NCI-H1436 (cell line): ENCODE results near the gene MYO18B.

Source experiments
- DNase-seq: peaks from one replicate; lab custom pipeline; 2025; lab: John Stamatoyannopoulos, UW

Gene MYO18B

DNA sequence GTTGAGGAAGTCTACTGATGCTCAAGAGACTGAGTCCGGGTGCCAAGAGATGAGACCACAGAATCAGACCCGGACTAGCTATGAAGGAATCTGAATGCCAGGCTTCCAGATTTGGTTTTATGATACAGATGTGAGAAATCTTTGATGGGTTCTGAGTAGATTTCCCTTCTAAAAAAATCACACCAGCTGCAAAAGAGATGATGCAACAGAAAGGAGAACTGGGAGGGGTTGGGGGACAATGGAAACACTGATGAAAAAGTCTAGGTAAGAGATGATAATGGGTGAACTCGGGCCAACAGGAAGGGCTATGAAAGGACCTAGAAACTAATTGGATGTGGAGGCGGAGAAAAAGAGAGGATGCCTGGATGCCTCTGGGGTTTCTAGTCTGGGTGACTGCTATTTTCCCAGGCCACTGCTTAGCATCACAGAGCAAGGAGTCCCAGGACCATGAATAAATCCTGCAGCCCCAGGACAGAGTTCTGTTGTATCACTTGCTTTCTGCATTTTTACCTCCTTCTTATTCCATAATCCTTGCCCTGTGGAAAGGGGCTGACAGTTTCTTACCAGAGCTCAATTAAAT is 311.8 kb downstream of the MYO18B start:
- DNase-seq: no peak

DNA sequence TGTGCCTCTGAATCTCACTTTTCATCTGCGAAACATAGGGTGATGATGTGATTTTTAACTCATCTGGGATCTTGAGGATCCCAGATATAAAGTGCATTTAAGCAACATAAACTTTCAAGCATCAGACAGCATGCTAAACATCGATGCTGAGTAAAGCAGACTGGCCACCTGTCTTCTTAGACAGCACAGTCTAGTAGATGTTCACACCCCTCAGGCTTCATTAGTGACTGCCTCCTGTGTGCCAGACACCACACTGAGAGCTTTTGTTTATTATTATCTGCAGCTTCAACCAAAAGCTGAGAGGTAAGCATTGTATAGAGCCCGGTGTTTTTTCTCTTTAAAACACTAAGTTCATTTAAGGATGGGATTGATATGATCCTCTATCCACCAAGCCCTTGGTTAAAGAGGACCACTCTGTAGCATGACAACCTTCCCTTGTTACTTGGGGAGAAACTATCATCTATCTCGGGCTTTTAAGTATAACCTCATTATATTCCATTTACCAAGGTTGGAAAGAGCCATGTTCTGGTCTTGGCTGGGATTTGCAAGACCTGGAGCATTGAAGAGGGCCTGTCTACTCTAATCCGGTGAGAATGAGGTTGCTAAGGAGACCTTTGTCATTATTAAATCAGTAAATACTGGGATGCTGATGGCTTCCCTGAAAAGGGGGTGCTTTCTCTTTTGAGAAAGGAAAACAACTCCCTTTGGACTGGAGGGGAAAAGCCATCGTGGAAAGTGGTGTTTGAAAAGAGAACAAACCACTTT is 313.0 kb downstream of the MYO18B start:
- no peak for DNase-seq

DNA sequence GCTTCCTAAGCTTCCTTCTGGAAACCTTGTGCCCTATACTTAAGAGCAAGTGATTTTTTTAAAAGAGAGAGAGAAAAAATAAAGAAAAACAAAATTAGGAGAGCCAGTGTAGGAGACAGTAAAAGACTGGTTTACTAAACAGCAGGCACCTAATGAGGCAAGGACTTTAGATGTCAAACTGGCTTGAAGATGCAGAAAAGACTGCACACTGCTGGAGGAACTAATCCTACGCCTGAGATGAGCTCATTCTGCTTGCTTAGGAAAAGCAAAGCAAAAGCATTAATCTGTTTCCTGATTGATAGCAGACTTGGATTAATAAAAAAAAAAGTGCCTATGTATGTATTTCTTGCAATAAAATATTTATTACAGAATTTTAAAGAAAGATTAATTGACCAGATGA is 313.7 kb downstream of the MYO18B start:
- no peak for DNase-seq

GRCh38 chr22:26056455-26057200 is 314.6 kb downstream of the MYO18B start:
- no peak for DNase-seq

GRCh38 chr22:26057731-26058130 is 315.7 kb downstream of the MYO18B start:
- DNase-seq: no peak

- DNase-seq: no peak
Observed at GRCh38 chr22:26064048-26064447, 322.1 kb downstream of the MYO18B start.

DNA sequence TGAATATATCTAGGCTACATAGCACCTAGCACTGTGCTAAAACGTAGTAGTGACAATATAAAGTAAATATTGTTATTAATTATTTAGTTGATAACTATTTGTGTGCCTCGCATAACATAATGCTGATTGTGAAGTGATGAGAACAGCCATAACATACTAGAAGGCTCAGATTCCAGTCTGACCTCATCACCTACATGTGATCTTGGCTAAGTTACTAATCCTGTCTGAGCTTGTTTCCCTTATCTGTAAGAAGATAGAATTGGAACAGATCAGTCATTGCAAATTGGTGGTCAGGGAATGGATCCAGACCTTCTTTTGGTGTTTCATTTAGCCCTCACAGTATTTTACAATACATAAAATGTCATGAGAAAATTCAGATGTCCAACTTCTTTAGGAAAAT is 323.9 kb downstream of the MYO18B start:
- DNase-seq: no peak

DNA sequence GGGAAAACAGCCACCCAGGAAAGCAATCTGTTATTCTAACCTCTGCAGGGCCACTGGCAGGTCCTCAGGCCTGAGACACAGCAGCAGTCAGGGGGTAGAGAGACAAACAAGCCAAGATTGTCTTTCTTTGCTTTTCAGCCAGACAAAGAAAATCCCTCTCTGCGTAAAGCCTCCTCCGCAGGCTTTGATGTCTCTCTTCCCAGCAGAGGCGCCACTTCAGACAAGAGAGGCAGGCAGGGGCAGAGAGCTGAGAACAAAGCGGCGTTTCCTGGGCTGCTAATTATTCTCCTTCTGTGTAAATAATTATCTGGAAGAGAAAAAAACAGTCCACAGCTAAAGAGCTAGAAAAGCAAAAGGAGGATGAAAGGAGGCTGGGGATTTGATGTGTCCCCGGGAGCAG is 324.5 kb downstream of the MYO18B start:
- DNase-seq: peak; percentile 92

DNA sequence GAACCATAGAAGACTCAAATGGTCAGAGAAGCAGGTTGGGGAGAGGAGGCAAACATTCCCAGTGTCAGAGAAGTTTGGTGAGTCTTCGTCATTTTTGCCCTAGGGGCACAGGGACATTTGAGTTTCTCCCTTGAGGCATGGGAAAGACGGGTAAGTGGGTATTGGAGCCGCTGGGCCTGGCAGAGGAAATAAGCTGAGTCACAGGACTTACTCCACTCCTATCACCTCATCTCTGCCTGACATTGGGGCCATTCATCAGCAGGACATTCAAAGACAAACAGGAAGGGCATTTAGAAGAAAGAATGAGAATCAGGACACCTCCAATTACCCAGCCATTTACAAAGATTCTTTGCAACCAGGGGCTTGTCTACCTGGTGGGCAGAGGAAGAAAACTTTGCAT is 326.6 kb downstream of the MYO18B start:
- no peak for DNase-seq

DNA sequence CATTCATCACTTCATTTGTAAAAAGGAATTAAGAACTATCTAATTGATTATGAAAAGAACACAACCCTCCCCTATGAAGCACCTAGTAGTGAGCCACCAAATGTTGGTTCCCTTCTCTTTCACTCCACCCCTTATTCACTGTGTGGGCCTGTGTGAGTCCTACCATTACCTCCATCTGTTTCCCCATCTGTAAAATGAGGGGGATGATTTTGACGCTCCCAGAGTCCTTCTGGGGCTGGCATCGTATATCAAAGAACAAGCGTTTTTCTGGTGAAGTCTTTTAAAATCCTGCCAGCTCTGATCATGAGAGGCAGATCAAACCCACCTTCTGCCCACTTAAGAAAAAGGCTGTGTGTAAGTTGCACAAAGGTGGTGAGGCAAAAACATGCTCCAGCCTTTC is 330.6 kb downstream of the MYO18B start:
- DNase-seq: no peak

- DNase-seq: no peak
Observed at GRCh38 chr22:26075251-26075650, 333.3 kb downstream of the MYO18B start.

- DNase-seq: no peak
Observed at GRCh38 chr22:26079009-26079408, 337.0 kb downstream of the MYO18B start.
